Pancreas (tissue), 10 donors: Measurements from ENCODE around the gene TBC1D5. TPM values are rescaled to one million over a fixed set of nuclear protein-coding genes. Genes with fewer than 3 reads are reported as not detected.

Experiments
- ATAC-seq, 4 donors: fragments of 200-7000 bp; cut with Tn5 transposase; one replicate each; pipeline versions ENCODE4 v1.8.0 to v1.9.1; 2020; ENCODE audit warnings: mild to moderate bottlenecking in 4 of 4, moderate library complexity in 4 of 4
- DNase-seq, 6 donors: peaks; one replicate each; pipeline ENCODE4 v3.0.0-alpha.2; 2020
- FAIRE-seq: peaks from 2 replicates; lab custom pipeline; 2012; peaks lifted over from hg19 to GRCh38; lab: Jason Lieb, UNC
- H3K27ac ChIP-seq, 4 donors: fragments of 200-600 bp; sonication (generic); 1 replicate in 3 of 4; 2 replicates in 1 of 4; pipeline versions ENCODE4 v1.5.0 to v1.8.0; 2020
- H3K27me3 ChIP-seq, 4 donors: fragments of 200-600 bp; one replicate each; pipeline ENCODE4 v1.8.0; 2021
- H3K36me3 ChIP-seq, 3 donors: fragments of 200-600 bp; sonication (generic) in 1 of 3; one replicate each; pipeline versions ENCODE4 v1.5.0 to v1.8.0; 2020 to 2021
- H3K4me1 ChIP-seq, 3 donors: fragments of 200-600 bp; one replicate each; pipeline ENCODE4 v1.8.0; 2021
- H3K4me3 ChIP-seq, 4 donors: fragments of 200-600 bp; sonication (generic) in 2 of 4; one replicate each; pipeline versions ENCODE4 v1.5.0 to v1.8.0; 2020 to 2021
- H3K9me3 ChIP-seq, 4 donors: fragments of 200-600 bp; one replicate each; pipeline ENCODE4 v1.8.0; 2021
- CTCF ChIP-seq, 4 donors: fragments of 200-600 bp; sonication (generic) in 3 of 4; IDR thresholded peaks; one replicate each; pipeline versions ENCODE4 v1.5.0 to v1.8.0; 2021; ENCODE audit warnings: antibody characterized with exemption in 4 of 4
- WGBS, 2 donors: extraction: QIAGEN DNeasy Blood & Tissue Kit; methylation state at CpG; one replicate each; pipeline ENCODE4 v1.1.7; 2013; 5-methylcytosine and 5-hydroxymethylcytosine counted together
- intact Hi-C, 3 donors: fragments of 100-400 bp; cut with DNase I; formaldehyde crosslinking; loops; one replicate each; pipeline versions ENCODE4 v1.11.1 to v1.14.2; 2022
- polyA plus RNA-seq, 2 donors: library from polyadenylated mRNA; stranded (reverse); fragments of 200-250 nt; gene quantifications; one replicate each; pipeline ENCODE4 v1.2.3, GENCODE V29; 2013
- total RNA-seq, 6 donors: library from RNA; stranded (reverse); fragmentation: NEBNext Ultra II Directional in 4 of 6; extraction: Animal tissue kit (Norgen Biotek cat#: 25700) in 4 of 6; gene quantifications; one replicate each; pipeline versions ENCODE4 v1.2.1 to v1.2.4, GENCODE V29; 2021 to 2023
- donor health status: healthy with polysubstance abuse.
- donor health status: DM: no; HTN: no; CAD: no; lungs with moderate emphysema.
- donor health status: DM: no; HTN: no; CAD: no.
- donor health status: control.
- donor health status: control.
- donor health status: Bipolar disorder and iron deficiency.
- donor health status: DM: yes; HTN: yes; CAD: no.
- donor health status: DM: no; HTN: no; CAD: no.
- donor health status: DM: no; HTN: no; CAD: no.
- donor health status: DM: yes; HTN: yes; CAD: no.

Gene TBC1D5
- total and polyA plus RNA-seq, 8 donors: 6.5 to 39.2 (median 19.9) TPM

GRCh38 chr3:17390785-17391184 is 351.6 kb downstream of the TBC1D5 start:
- Histone ChIP-seq H3K4me3 (no peak overlapping the region), H3K27me3 (no peaks in the 10 kb centered on the region), H3K4me1 (peaks cover 5 to 8% (median 5%) of the 10 kb centered on the region in 3 donors), H3K27ac (no peak overlapping the region), H3K9me3 (no peaks in the 10 kb centered on the region), H3K36me3 (peaks cover 0 to 4% (median 0%) of the 10 kb centered on the region in 3 donors)
- no peak for TF ChIP-seq CTCF (IDR thresholded peaks at IDR 0.05)
- ATAC-seq: no peak
- no peak for FAIRE-seq
- WGBS, 2 donors: 94 to 95% methylated on average over 3 of the region's 3 CpGs
- intact Hi-C loops: no loop called here
- DNase-seq: no peak

GRCh38 chr3:17387108-17387507 is 355.3 kb downstream of the TBC1D5 start:
- no peak for TF ChIP-seq CTCF (IDR thresholded peaks at IDR 0.05)
- Histone ChIP-seq H3K27me3 (no peaks in the 10 kb centered on the region), H3K9me3 (no peaks in the 10 kb centered on the region), H3K36me3 (no peaks in the 10 kb centered on the region), H3K27ac (peak overlapping the region in 2 of 4 donors; percentile 8 to 9), H3K4me3 (no peak overlapping the region), H3K4me1 (peaks cover 5 to 12% (median 8%) of the 10 kb centered on the region in 3 donors)
- no peak for DNase-seq
- FAIRE-seq: no peak
- WGBS, 2 donors: 74 to 78% methylated on average over 1 of the region's 1 CpG
- intact Hi-C loops: no loop called here
- peak in 3 of 4 donors; percentile 54 to 85 (median 81) for ATAC-seq

- FAIRE-seq: no peak
- Histone ChIP-seq H3K36me3 (no peaks in the 10 kb centered on the region), H3K9me3 (no peaks in the 10 kb centered on the region), H3K4me3 (no peak overlapping the region), H3K4me1 (peaks cover 5 to 12% (median 8%) of the 10 kb centered on the region in 3 donors), H3K27ac (peak overlapping the region in 2 of 4 donors; percentile 8 to 9), H3K27me3 (no peaks in the 10 kb centered on the region)
- no peak for TF ChIP-seq CTCF (IDR thresholded peaks at IDR 0.05)
- 68 to 75% methylated on average over 8 of the region's 8 CpGs for WGBS, 2 donors
- DNase-seq: no peak
- ATAC-seq: peak in 2 of 4 donors; percentile 19 to 20
- intact Hi-C loops: no loop called here
These were observed 356.0 kb downstream of the TBC1D5 start for GRCh38 chr3:17386432-17386831.

GRCh38 chr3:17384567-17385296 is 357.7 kb downstream of the TBC1D5 start:
- intact Hi-C loops: no loop called here
- Histone ChIP-seq H3K27ac (peak overlapping the region in 2 of 4 donors; percentile 3 to 9), H3K27me3 (no peaks in the 10 kb centered on the region), H3K9me3 (no peaks in the 10 kb centered on the region), H3K4me3 (no peak overlapping the region), H3K36me3 (no peaks in the 10 kb centered on the region), H3K4me1 (peaks cover 5 to 12% (median 8%) of the 10 kb centered on the region in 3 donors)
- 71 to 75% methylated on average over 3 of the region's 3 CpGs for WGBS, 2 donors
- ATAC-seq: peak in 3 of 4 donors; percentile 20 to 75 (median 57)
- DNase-seq: no peak
- TF ChIP-seq CTCF (IDR thresholded peaks at IDR 0.05): no peak
- no peak for FAIRE-seq

GRCh38 chr3:17373304-17373703 is 369.1 kb downstream of the TBC1D5 start:
- DNase-seq: no peak
- intact Hi-C loops: no loop called here
- no peak for ATAC-seq
- no peak overlapping the region for H3K27ac ChIP-seq
- TF ChIP-seq CTCF (IDR thresholded peaks at IDR 0.05): no peak
- FAIRE-seq: no peak
- no peak overlapping the region for H3K4me3 ChIP-seq
- no peaks in the 10 kb centered on the region for H3K27me3 ChIP-seq
- H3K36me3 ChIP-seq: peaks cover 0 to 10% (median 0%) of the 10 kb centered on the region in 3 donors
- WGBS, 2 donors: 95 to 96% methylated on average over 1 of the region's 1 CpG
- H3K4me1 ChIP-seq: no peaks in the 10 kb centered on the region
- no peaks in the 10 kb centered on the region for H3K9me3 ChIP-seq
